Measurements from ENCODE around the gene RBM5.

The RBM5 gene

DNA sequence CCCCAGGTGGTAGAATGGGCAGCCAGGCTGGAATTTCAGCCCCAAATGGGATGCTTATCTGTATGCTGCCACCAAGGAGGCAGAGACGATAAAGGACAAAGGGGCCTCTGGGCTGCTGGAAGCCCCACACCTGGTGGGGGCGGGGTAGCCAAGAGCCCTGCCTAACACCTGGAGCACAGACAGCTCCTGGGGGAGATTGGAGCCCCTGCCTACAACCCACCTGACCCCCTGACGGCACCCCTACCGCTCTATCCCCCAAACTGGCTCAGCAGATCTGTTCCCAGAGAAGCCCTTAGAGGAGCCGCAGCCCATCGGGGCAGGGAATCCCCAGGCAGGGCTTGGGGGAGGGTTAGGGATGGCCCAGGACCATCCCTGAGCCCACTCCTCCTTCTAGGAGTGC lies 50.6 kb downstream of the RBM5 start:
- no peak for DNase-seq

DNA sequence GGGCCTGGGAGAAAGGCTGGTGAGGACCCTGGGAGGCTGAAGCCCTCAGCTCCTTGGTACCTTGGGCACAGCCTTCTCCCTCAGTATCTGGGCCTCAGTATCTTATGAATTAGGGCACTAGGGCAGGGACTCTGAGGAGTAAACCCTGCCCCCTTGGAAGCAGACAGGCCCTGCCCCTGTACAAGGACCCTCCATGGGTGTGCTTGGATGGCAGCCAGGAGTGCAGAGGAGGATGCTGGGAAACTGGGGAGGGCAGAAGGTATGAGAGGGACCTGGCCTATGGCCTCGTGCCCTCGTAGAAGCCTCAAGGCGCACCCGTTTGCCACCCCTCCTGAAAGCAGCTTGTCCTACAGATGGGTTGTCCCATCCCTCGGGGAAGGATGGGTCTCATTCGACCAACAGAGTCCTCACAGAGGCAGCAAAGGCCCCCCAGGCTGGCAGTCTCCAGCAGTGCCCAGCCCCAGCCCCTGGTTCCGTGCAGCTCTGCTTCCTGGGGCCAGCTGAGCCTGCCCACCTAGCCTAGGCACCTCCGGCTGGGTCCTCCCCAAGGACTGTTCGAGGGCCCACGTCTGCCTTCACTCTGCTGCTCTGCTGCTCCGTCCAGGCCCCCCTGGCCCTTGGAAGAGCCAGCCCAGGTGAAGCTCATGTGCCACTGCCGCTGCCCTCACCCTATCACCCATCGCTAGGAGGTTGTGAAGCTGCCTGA lies 51.2 kb downstream of the RBM5 start:
- DNase-seq = no peak

DNA sequence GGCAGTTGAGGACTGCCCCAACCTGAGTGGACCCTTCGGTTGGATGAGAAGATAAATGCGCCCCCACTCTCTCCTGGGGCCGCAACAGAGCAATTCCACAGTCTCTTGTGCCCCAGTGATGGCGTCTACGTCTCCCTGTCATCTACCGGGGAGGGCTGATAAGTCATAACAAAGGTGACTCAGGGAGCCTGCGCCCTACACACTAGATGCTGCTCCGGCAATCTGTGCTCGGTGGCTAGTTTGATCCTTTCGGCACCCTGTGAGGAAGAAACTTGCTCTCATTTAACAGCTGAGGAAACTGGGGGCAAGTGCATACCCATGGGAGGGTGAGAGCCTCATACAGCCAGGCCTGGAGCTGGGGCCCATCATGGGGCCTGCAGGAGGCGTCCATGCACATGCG lies 52.3 kb downstream of the RBM5 start:
- no peak for DNase-seq

DNA sequence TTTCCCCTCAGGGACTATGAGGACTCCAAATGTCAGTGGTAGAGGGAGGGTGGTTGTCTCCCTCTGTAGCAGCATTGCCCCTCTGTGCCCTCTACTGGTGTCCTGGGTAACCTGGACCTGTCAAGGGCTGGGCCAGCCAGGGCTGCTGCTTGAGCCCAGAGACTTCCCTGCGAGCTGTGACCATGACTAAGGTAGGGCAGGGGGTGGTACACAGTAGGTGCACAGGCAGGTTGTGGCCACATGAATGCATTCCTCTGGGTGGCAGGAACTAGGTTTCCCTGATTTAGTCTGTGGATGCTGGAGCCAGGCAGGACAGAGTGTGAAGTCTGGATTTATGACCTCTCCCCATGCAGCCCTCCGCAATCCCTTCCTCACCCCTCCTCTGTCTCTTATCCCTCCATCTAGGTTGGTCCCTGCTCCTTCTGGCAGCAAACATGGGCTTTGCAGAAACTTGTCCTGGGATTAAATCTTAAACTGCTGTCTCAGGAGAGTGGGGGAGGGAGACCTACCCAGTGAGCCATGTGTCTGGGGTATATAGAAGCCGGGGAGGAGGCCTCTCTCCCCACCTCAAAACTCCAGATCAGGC lies 57.7 kb downstream of the RBM5 start:
- DNase-seq = no peak

DNA sequence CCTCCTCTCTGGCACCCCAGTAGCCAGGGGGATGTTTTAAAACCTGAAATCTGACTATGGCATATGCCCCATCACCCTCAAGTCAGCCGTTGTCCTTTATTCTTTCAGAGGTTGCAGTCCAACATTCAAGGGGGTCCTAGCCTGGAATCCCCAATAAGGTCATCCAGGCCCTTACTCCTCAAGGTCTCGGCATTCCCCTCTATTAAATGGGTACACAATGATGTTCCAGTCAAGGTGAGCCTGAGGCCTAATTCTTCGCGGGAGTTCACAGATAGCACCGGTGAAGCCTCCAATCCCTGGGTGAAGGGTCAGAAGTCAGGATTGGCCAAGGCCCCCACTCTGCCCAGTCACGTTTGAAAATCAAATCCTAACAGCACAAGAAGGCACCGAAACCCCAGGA lies 58.3 kb downstream of the RBM5 start:
- no peak for DNase-seq

DNA sequence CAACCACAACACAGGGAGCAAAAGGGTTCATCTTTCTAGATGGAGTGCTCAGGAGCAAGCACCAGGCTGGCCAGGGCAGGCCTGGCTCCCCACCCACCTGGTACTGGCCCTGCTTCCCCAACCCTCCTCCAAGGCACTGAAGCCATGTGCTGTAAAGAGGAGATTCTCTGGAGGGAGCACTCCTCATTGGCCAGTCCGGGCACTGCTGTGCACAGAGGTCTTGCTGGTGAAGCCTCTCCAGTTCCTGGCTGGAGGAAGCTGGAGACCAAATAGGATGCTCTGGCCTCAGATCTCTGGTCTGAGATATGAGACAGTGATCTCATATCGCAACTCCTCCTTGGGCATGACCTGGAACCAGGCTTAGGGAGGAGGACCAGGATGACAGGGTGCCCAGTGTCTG lies 58.7 kb downstream of the RBM5 start:
- no peak for DNase-seq

DNA sequence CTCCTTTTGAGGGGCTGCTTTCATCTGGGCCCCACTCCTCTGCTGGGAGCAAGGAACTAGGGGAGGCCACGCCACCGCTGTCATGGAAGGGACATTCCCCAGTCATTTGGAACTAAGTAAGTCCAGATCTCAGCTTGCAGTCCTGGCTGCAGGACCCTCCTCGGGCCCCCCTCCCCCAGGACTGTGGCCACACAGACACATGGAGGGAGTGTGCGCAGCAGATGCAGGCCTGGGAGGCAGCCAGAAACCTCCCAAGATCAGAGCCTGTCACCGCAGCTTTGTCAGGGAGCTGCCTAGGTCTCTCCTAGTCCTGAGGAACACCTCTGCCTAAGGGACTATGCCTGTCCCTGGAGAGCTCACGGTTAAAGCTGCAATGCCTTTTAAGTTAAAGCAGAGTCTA lies 59.1 kb downstream of the RBM5 start:
- no peak for DNase-seq

DNA sequence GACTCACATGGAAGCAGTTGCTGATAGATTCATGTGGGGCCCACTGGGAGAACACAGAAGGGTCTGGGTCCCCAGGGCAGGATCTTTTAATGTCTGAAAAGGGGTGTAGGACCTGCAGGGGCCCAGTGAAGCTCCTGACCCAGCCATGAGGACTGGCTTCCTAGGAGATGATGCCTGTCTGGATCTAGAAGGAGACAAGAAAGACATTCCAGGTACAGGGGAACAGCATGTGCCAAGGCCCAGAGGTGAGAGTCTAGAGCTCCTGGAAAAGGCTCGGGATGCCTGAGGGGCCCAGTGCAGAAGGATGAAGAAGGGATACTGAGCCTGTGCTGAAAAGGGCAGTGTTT lies 61.7 kb downstream of the RBM5 start:
- no peak for DNase-seq

DNA sequence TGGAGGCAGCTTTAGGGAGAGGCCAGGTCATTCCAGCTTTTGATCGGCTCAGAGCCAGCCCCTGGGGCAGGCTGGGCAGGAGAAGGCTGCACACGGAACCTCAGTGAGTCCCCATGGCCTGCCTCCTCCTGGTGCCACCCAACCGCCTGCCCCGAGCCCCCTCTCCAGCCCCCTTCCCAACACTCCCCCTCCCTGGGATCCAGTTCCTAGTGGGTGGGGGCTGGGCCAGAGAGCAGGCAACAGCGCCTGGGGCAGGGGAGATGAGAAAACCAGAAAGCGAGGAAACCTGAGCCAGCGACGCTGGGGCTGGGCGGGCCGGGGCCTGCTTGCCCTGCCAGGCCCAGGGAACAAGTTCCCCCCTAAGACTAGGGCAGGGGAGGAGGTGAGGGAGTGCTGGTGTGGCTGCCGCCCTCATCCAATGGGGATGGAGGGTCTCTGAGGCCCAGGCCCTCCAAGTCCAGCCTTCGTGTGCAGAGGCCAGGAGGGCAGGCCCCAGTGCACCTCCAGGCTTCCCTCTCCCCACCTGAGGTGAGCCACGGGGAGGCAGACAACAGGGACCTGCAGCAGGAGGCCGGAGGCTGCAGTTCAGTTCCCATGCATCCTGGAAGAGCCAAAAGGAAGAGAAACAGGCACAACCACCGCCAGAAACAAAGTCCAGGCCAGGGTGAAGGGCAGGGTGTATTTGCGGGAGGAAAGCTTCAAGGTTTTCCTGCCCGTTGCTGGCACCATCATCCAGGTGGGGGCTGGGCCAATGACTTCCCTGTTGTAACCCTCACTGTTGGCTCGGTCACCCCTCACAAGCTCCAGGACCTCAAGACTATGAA lies 62.4 kb downstream of the RBM5 start:
- DNase-seq = no peak

DNA sequence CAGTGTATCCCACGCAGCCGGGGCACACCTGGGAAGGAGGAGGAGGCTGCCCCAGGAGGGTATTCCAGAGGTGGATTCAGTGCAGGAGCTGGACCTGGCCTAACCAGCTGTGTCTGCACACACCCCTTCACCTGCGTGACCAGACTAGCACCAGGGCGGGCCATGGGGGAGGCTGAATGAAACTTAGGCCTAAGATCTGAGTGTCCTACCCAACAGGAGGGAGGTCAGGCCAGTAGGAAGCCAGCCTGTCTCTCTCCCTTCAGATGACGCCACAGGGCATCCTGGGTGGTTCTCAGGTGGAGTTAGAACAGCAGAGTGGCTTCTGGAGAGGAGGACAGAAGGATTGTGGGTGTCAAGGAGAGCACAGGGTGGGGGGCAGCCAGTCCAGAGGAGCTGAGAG lies 63.0 kb downstream of the RBM5 start:
- DNase-seq = no peak

DNA sequence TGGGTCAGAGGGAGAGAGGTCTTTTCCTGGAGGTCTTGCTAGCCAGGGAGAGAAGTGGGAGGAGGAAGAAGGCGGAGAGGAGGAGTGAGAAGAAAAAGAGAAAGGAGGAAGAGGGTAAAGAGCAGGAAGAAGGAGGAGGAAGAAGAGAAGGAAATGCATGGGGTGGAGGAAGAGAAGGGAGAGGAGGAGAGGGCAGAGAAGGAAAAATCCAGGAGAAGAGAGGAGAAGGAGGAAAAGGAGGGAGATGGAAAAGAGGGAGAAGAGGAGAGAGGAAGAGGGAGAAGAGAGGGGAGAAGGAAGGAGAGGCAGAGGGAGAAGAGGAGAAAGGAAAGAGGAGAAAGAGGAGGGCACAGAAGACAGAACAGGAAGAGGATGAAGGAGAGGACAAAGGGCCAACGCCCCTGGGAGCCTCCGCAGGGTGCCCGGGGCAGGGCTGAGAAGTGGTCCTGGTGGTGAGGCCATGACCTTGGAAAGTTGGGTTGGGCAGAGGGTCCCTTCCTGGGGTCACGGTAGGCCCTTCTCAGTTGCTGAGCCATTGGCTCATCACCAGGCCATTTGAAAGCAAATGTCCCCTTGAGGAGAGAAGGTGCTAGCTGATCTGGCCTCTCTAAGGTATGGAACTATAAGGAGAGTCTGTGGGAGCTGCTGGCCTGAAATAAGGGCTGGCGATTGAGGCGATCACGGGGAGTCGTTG lies 65.2 kb downstream of the RBM5 start:
- DNase-seq = no peak

DNA sequence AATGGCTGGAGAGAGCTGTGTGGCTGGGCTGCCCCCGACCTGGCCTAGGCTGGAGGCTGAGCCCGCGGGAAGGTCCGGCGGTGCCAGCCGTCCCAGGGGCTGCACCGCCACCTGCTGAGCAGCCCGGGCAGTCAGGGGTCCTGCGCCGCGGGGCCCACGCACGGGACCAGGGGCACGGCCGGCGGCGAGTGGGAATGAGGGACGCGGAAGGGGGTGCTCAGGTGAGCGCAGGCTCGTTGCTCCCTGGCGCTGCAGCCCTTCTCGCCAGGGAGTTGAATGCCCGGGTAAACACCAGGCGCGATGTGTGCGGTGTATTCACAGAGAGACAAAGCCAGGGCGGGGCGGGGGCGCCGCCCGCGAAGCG lies 65.7 kb downstream of the RBM5 start:
- DNase-seq = no peak

DNA sequence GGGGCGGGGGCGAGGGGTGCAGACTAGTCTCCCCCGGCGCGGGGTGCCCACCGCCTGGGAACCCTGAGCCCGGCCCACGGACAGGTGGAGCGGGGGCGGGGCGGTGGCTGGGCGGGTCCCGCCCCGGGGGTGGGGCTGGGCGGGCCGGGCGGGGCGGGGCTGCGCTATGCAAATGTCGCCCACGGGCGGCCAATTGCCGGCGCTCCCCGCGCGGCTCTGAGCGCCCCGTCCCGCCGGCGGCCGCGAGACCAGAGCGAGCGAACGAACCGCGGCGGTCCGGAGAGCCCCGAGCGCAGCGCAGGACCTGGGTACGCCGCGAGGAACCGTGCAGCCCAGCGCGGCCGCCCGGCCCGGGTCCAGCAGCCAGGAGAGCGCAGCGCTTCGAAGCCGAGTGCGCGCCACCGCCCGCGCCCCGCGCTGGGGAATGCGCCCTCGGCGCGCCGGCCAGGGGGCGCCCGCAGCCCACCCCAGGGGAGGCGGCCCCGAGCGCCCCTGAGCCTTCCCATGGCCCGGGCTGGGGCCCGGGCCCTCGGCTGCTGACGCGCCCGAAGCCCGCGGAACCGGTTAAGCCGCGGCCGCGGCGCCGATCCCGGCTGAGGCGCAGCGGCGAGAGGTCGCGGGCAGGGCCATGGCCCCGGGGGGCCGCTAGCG lies 66.2 kb downstream of the RBM5 start, which contains the start of gene SEMA3F:
SEMA3F (plus strand) TSS at position 485 of the 651 bp plus-strand sequence. CDS start 4,299 bp downstream, outside the sequence.
- no peak for DNase-seq

DNA sequence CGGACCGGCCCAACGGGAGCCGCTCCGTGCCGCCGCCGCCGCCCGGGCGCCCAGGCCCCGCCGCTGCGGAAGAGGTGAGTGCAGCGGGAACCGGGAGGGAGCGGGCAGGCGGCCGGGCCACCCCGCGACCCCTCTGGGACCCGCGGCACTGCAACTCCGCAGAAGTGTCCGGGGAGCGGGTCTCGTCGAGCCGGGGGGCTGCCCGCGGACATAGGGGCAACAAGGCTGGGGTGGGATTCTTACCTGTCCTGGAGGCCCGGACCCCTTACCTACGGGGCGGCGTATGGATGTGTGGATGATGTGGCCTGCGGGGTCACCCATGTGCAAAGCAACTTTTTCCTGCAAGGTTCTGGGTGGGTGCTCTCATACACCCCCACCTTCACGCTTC lies 66.8 kb downstream of the RBM5 start:
- DNase-seq = no peak

DNA sequence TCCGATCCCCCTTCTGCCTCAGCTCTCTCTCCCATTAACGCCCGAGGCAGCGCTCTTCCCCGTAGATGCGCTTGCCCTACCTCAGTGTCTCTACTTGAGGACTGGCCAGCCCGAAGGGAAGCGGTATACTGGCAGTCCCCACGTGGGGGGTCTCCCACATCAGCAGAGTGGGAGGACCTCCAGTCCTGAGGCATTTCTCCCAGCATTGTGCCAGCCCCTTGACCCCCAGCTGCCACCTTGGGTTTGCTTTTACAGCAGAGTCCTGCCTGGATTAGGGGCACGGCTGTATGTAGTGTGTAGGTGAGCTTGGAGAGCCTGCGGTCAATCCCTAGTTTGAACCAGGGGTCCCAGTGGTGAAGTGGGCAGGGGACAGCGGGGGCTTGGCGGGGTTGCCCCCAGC lies 67.2 kb downstream of the RBM5 start:
- DNase-seq = no peak

DNA sequence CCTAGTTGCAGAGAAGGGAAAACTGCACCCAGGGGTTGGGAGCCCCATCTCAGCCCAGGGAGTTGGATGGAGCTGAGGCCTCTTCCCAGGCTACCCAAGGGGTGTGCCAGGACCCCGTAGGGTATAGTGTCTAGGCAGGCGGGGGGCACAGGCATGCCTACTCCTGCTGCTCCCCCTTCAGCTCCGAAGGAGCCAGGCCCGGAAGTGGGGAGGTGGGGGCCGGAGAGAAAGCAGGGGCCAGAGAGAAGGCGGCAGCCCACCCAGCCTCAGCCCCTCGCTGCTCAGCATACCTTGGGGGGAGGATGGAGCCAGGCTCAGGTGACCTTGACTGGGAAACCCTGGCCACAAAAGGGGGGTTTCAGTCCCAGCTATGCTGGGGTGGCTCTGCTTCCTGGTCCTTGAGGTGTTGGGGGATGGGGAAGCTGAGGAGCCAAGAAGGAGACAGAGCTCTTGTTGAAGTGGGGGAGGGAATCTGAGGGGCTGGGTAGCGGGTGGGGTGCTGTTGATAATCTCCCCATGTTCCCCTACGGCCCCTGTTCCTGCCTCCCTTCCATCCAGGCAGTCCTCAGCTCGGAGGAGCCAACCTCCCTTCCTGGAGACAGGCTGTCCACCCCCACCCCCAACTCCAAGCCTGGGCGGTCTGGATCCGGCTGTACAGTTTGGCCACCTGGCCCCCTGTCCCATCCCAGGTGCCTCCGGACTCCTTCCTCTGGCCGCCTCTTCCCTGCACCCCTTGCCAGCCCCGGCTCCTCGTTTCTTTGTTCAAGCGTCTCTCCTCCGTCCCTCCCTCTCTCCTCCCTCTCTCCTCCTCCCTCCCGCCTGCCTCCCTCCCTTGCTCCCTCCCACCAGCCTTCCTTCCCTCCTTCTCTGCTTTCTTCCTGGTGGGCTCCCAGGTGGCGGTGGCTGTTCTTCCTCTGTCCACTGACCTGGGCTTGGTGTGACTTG lies 68.1 kb downstream of the RBM5 start:
- DNase-seq = no peak

DNA sequence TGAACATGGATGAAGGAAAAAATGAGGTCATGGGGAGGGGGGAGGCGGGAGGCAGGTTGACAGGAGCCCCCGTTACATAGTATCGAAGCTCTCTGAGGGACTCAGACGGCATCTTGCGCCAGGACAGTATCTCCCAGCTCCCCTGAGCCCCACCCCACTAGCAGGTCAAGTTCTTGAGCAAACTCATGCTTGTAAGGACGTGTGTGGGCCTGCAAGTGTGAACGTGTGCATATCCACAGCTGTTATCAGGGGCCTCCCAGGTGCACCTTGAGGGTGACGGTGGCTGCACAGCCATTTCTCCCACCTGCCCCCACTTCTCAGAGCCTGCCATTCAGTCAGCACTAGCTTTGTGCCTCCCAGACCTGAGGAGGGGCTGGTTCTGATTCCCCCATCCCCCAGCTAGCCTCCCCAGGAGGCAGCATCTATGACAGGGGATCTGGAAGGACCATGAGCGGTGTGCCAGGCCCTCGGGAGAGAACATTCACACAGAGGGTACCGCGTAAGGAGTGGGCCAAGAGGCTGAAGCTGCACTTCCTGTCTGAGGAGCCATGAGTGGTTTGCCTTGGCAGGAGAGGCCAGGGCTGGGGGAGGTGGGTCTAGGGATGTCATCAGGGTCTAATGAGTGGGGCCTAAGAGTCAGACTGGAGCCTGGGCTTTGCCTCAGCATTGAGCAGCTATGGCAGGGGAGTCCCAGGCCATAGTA lies 69.3 kb downstream of the RBM5 start:
- DNase-seq = no peak

DNA sequence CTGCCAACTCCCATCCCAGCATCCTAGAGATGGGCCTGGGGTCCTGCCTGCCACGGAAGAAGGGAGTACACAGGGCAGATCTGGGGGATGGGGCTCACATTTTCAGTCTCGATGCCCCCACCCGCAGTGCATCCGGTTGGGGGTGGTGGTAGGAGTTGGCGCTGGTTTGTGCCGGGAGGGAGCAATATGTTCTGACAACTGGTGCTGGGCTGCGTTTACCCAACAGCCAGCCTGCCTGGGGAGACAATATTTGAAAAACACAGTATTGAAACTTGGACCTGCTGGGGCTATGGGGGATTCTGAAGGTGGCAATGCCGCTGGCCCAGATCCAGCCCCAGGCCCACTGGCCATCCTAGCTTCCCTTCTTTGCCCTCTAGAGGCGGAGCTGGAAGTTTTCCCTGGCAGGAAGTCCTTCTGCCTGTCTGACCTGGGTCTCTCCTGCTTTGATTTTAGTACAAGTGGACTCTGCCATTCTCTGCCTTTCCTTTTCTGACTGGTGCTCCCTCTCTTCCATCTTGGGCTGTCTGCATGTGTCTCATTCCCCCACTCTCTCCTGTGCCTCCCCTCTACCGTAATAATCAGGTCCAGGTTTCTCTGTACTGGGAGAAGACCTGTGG lies 69.9 kb downstream of the RBM5 start:
- no peak for DNase-seq

DNA sequence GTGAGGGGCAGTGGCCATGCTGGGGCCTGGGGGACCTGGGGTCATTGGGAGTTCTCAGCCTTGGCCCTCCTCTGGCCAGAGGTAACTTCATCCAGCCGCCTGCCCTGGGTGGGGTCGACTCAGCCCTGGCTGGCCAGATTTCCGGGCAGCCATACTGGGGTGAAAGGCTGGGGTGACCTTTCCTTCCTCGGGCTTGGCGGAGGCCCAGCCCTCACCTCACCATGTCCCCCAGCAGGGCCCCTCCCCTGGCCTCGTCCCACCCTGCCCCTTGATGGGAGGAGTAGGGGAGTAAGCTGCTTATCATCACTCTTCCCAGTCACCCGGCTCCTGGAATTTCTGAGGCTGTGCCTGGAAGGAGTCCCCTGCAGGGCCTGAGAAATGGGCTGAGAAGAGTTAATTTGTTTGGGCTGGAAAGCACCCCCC lies 71.9 kb downstream of the RBM5 start:
- DNase-seq = no peak

DNA sequence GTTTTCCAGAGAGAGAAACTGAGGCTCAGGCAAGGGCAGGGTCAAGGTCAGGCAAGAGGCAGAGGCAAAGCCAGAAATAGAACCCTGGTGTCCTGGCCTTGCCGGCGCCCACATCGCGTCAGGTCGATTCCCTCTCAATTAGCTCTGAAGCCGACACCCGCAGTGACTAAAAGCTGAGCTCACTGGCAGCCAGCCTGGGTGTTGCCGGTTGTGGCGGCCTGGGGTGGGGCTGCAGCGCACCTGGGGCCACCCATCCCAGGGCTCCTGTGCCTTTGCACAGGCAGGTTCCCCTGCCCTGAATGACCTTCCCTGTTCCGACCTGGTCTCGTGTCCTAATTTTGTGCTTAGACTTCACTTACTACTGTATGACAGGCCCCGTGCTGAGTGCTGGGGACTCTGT lies 72.6 kb downstream of the RBM5 start:
- DNase-seq = no peak

Data from DMS 273 treated with DMSO at 0.1 percent for 48 hours (cell line).